Ureter (tissue), 1 donor: ENCODE measurements around the gene CAPN9. TPM values are rescaled to one million over a fixed set of nuclear protein-coding genes. Genes with fewer than 3 reads are reported as not detected.
"Not testable (repeated sequence)": the region's sequence is repeated elsewhere in the genome, so short reads cannot be mapped to it uniquely, and the experiment has no call there.

Experiments used
- DNase-seq: peaks from one replicate; pipeline ENCODE4 v3.0.0-alpha.2; 2020; ENCODE audit warnings: low spot score
- total RNA-seq: library from RNA; stranded (reverse); gene quantifications from one replicate; pipeline ENCODE4 v1.2.4, GENCODE V29; 2023
- donor health status: DM: yes; HTN: yes; CAD: no.

Gene CAPN9
- total RNA-seq, 1 donor from 2014 or later = 3.0 TPM

DNA sequence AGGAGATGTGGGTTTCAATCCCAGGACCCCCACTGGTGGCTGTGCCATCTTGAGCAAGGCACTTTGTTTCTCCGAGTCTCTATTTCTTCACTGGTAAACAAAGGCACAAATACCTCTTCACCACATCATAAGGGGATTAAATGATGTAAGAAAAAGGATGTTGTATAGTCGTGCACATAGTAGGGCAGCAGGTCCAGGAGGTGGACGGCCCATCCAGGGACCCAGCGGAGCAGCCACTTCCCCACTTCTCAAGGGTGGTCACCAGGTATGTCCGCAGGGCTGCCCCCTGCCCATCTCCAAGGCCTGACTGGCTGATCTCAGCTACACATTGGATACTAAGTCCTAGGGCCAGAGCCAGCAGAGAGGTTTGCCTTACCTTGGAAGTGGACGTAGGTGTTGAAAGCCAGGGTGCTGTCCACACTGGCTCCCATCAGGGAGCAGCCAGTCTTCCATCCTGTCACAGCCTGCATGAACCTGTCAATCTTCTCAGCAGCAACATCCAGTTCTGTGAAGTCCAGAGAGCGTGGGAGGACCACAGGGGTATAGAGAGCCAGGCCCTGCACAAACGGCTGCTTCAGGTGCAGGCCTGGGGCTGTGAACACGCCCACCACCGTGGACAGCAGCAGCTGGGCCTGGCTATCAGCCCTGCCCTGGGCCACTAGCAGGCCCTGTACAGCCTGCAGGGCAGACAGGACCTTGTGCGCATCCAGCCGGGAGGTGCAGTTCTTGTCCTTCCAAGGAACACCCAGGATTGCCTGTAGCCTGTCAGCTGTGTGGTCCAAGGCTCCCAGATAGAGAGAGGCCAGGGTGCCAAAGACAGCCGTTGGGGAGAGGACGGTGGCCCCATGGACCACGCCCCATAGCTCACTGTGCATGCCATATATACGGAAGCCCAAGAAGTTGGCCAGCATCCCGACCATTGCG, 37.3 kb upstream of the CAPN9 start:
- no peak for DNase-seq

DNA sequence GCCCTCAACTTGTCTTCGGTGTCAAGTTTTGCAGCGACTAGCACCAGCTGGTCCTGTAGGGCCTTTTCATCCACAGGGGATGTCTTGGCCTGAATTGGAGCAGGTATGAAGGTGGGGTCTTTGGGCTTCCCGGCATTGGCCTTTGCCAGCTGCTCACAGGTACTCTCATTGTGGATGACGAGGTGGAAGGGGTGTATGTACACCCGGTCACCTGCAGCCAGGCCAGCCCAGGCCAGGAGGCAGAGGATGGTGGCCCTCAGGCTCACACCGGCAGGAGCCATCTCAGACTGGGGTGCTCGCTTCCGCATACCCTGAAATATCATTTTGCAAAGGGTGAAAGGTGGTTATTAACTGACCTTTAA, 36.7 kb upstream of the CAPN9 start:
- DNase-seq = no peak

GRCh38 chr1:230711245-230711644, 35.9 kb upstream of the CAPN9 start:
- no peak for DNase-seq

GRCh38 chr1:230712470-230712942, 34.7 kb upstream of the CAPN9 start:
- DNase-seq = no peak

DNA sequence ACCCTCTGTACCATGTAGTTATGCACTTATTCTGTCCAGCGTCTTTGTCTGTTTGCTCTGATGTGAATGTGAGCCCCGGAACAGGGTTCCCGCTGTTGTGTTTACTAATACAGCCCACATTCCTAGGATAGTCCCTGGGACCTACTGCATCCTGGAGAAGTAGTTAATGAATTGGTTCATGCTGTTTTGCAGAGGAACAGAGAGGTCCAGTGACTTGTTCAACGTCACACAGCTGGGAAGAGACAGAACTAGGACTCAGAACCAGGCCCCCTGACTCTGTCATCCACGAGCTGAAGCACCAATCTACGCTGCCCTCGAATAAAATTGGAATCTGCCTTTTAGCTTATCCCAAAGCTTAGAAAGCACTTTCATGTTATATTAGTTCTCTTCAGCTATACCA, 34.0 kb upstream of the CAPN9 start:
- no peak for DNase-seq

DNA sequence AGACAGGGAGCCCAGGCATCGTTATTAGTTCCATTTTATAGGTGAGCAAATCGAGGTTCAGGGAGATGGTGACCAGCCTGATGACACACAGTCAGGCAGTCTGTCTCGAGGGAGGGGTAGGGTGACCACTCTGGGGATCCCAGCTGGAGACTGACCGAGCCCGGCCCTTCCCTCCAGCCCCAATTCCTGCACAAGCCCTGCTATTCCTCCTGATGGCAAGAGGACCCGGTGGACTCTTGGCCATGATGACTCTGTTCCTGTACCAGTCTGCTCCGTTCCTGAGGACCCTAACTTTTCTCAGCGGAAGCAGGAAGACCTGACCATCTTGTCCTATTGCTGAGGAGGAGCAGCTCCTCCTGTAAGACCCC, 33.7 kb upstream of the CAPN9 start:
- DNase-seq = no peak

- peak; percentile 76 for DNase-seq
These were observed 33.0 kb upstream of the CAPN9 start, which contains the start of gene AGT for GRCh38 chr1:230713915-230714764. Gene AGT, minus strand, starts transcription at chr1:230714122. Its CDS starts 3,299 bp downstream, at chr1:230710823.

DNA sequence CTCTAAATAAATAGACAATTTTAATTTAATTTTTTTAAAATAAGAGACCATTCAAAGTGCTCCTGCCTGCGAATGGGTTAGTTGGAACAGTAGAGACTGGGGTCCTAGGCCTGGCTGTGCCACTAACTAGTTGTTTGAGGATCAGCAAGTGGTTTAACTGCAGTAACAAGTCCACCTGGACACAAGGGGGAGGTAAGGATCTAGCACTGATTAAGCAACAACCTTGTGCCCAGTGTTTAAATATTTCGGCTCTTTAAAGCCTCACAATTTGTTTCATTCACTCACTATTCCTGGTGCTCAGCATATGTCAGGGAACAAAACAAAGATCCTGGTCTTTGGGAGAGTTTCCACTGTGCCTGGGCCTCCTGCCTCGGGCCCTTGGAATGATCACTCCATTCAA, 31.7 kb upstream of the CAPN9 start:
- DNase-seq = no peak

DNA sequence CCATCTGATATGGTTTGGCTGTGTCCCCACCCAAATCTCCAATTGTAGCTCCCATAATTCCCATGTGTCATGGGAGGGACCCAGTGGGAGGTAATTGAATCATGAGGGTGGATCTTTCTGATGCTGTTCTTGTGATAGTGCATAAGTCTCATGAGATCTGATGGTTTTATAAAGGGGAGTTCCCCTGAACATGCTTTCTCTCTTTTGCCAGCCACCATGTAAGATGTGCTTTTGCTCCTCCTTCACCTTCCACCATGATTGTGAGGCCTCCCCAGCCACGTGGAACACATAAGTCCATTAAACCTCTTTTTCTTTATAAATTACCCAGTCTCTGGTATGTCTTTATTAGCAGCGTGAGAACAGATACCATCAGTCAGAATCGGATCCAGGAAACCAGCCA, 30.7 kb upstream of the CAPN9 start:
- DNase-seq = not testable (repeated sequence)

- DNase-seq = no peak
These were observed 29.9 kb upstream of the CAPN9 start for GRCh38 chr1:230717251-230717650.

GRCh38 chr1:230721849-230722522, 25.2 kb upstream of the CAPN9 start:
- not testable (repeated sequence) for DNase-seq

GRCh38 chr1:230725256-230726012, 21.8 kb upstream of the CAPN9 start:
- no peak for DNase-seq

DNA sequence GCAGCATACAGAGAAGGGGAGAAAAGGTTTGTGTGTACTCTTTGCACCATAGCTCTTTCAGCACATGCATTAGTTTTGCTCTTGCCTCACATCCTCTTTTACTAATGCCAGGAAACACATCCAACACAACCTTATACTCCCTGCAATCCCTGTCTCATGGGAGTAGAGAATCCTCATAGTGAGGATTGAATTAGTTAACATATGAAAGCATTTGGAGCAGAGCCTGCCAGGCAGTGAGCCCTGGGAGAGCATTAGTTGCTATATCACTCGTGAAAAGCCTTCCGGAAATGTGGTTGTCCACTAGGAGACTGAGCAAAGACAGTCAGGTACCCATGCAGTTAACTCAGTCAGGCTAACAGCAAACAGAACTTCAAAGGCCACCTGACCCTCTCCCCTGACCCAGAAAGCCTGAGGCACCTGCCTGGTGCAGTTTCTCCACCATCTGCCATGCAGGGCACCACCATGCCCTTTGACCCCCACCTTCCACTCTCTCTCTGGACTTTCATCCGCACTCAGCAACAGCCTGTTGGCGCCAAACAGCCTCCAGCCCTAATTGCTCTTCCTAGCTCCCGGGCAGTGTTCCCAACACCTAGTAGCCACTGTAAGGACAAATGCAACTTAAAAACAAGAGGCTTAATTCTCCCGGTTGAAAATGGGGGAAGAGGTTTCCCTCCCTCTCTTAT, 18.3 kb upstream of the CAPN9 start:
- DNase-seq = no peak

DNA sequence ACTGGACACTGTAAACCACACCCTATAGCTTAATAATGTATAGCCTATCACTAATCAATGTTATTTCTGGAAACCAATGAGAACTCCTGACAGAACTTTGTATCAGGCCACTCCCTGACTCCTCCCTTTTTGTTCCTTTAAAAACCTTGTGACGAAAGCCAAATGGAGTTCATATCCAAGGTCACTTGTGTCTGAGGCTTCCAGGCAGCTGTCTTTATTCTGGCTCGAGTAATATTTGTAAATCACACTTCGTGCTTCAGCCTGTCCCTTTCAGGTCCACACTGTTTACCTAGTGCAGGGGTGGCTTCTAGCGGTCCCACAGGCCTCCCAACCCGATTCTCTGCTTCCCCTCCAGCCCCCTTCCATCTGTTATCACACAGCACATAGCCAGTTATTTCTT, 16.2 kb upstream of the CAPN9 start:
- no peak for DNase-seq

- DNase-seq = no peak
These were observed 11.7 kb upstream of the CAPN9 start for GRCh38 chr1:230735447-230735846.

GRCh38 chr1:230737622-230738262, 9.4 kb upstream of the CAPN9 start:
- no peak for DNase-seq

- no peak for DNase-seq
These were observed 7.5 kb upstream of the CAPN9 start for GRCh38 chr1:230739564-230740290.

GRCh38 chr1:230743899-230744298, 3.3 kb upstream of the CAPN9 start:
- no peak for DNase-seq

- DNase-seq = no peak
These were observed 2.8 kb upstream of the CAPN9 start for GRCh38 chr1:230744382-230744781.

GRCh38 chr1:230745071-230745470, 2.1 kb upstream of the CAPN9 start:
- DNase-seq = no peak
